Muscle of arm (tissue), 12 donors: ENCODE data around the gene CNBD2. TPM values are rescaled to one million over a fixed set of nuclear protein-coding genes. Genes with fewer than 3 reads are reported as not detected.
"Not testable (repeated sequence)": the region's sequence is repeated elsewhere in the genome, so short reads cannot be mapped to it uniquely, and the experiment has no call there.

Source experiments
- DNase-seq: peaks from one replicate; pipeline ENCODE4 v3.0.0-alpha.2; 2013
- polyA plus RNA-seq, 12 donors: library from polyadenylated mRNA; unstranded; fragments of 120-200 nt; gene quantifications; one replicate each; pipeline ENCODE4 v1.2.1, GENCODE V29; 2013; ENCODE audit not compliant: insufficient read length in 12 of 12

The CNBD2 gene
- polyA plus RNA-seq, 12 donors, result 0.25 to 0.62 (median 0.39) TPM; not detected in 4

DNA sequence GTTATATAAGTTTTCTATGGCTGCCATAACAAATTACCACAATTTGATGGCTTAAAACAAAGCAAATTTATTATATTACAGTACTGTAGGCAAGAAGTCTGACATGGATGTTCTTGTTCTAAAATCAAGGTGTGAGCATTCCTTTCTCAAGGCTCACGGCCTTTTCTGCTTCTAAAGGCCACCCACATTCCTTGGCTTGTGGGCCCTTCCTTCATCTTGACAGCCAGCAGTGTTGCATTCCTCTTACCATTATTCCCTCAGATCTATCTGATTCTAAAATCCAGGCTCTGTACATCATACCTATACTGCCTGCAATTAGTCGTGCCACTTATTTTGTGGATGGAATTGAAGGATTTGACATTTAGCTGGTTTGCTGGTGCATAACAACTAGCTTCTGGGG, 3.6 kb downstream of the CNBD2 start:
- DNase-seq, result no peak

- DNase-seq, result no peak
Measured at GRCh38 chr20:35972462-35972861, 4.1 kb downstream of the CNBD2 start.

- no peak for DNase-seq
Measured at GRCh38 chr20:35974256-35974655, 5.9 kb downstream of the CNBD2 start.

GRCh38 chr20:35975576-35976373, 7.4 kb downstream of the CNBD2 start:
- DNase-seq, result no peak

DNA sequence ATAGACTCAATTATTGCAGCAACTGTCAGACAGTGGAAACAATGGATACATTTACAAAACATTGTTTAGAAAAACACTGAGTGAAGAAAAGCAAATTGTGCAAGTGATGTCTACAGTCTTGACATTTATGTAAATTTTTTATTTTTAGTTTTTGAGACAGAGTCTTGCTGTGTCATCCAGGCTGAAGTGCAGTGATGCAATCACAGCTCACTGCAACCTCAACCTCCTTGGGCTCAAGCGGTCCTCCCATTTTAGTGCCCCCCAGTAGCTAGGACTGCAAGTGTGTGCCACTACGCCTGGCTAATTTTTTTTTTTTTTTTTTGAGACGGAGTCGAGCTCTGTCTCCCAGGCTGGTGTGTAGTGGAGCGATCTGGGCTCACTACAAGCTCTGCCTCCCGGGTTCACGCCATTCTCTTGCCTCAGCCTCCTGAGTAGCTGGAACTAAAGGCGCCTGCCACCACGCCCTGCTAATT, 9.7 kb downstream of the CNBD2 start:
- no peak for DNase-seq

- no peak for DNase-seq
Measured at GRCh38 chr20:35979544-35979943, 11.2 kb downstream of the CNBD2 start.

GRCh38 chr20:35981969-35982368, 13.6 kb downstream of the CNBD2 start:
- no peak for DNase-seq

DNA sequence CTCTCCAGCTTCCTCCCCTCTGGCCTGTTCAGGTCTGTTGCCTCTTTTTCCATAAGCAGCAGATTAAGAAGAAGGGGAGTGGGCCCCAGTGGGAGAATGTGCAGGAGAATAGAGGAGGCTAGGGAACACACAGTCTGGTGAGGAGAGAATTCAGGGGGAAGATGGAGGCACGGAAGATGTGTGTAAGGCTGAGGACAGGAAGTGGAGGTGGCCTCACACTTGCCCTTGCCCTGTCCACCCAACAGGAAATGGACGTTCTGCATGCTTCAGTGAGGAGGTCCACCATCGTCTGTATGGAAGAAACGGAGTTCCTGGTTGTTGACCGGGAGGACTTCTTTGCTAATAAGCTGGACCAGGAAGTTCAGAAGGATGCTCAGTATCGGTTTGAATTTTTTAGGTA, 16.0 kb downstream of the CNBD2 start:
- no peak for DNase-seq

GRCh38 chr20:35985806-35986205, 17.4 kb downstream of the CNBD2 start:
- DNase-seq, result no peak

DNA sequence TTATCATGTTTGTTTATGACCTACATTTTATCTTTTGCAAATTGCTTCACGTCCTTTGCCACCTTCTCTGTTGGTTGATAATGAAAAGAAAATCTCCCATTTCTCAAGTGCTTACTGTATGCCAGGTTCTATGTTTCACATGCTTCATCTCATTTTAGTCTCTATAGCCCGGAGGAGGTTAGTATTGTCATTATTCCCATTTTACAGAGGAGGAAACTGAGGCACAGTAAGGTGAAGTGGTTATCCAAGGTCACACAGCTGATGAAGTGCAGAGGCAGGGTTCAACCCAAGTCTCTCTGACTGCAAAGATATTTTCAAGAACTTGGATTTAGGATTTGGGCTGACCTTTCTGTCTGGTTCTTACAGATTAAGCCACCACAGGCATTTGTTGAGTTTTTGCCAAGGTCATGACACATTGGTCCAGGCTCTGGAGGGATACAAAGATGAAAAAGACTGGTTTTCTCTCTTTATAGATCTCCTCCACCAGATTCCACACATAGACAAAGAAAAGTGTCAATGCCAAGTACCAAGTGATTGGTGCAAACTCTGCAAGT, 20.6 kb downstream of the CNBD2 start:
- DNase-seq, result no peak

DNA sequence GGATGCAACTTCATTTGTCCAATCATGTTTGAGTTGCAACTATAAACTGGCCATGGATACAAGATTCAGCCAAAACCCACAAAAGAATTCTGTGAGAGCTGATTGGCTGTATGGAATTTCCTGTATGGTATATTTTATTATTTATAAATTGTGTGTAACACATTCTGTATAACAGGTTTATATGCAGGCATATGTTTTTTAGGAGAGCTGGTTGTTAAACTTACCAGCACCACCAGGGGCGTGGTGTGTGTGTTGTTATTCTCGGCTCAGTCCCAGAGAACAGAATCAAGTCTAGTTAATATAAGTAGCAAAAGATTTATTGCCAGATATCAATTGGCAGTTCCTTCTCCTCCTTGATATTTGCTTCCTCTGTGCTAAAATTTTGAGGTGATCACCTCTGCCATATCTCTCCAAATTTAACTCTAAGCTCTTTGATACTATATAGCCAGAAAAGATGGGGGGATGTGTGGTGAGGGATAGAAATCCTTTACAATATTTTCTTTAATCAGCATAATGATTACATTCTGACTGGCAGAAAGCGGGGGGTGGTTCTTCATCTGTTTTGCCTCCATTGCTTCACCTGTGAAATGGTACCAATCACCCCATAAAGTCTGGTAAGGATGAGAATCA, 22.9 kb downstream of the CNBD2 start:
- DNase-seq, result no peak

DNA sequence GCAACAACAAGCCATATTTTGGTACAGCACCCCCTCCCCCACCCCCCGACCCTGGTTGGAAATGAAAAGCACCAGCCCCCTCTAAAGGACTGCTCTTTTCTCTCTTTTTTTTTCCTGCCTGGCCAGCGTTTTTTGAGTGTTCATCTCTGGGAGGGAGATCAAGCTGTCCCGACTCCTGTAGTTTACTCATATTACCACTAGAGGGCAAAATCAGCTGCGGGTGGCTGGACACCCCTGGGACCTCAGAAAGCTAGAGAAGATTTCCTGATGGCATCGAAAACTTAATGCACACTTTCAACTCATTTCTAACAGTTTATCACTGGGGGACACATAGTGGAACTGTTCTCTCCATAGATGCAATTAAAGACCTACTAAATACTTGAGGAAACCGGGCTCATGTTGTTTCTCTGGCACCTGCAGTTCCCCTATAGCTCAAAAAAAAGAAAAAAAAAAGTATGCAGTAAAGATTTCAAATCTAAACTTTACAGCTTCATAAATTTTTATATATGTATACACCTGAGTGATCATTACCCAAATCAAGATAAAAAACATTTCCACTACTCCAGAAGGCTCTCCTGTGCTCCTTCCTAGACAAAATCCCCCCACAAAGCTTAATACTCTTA, 24.4 kb downstream of the CNBD2 start:
- DNase-seq, result peak; percentile 77

GRCh38 chr20:35994994-35995453, 26.6 kb downstream of the CNBD2 start:
- DNase-seq, result peak; percentile 79

- not testable (repeated sequence) for DNase-seq
Measured at GRCh38 chr20:35996492-35996891, 28.1 kb downstream of the CNBD2 start.

- not testable (repeated sequence) for DNase-seq
Measured at GRCh38 chr20:36001331-36001730, 32.9 kb downstream of the CNBD2 start.

DNA sequence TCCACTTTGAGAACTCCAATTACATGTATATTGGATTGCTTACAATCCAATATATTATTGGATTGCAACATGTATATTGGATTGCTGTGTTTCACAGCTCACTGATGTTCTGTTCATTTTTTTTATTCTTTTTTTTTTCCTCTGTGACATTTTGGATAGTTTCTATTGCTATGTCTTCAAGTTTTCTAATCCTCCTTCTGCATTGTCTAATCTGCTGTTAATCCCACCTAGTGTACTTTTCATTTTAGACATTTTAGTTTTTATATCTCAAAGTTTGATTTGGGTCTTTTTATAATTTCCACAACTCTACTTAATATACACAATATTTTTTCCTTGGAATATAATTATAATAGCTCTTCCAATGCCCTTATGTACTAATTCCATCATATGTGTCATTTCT, 34.5 kb downstream of the CNBD2 start:
- DNase-seq, result no peak

DNA sequence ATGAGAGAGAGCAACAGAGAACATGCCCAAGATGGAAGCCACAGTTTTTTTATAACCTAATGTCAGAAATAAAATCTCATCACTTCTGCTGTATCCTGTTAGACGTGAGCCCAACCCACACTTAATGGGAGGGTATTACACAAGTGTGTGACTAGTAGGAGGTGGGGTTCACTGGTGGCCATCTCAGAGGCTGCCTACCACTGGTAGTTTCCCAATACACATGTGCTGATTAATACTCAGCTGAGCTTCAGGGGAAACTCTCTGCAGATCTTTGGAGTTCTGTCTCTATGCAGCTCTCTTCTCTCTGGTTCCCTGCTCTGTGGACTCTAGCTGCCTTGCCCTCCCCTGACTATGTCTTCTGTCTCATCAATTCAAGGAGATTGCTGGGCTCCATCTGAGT, 35.7 kb downstream of the CNBD2 start:
- DNase-seq, result no peak

GRCh38 chr20:36008461-36009035, 40.2 kb downstream of the CNBD2 start:
- DNase-seq, result no peak

DNA sequence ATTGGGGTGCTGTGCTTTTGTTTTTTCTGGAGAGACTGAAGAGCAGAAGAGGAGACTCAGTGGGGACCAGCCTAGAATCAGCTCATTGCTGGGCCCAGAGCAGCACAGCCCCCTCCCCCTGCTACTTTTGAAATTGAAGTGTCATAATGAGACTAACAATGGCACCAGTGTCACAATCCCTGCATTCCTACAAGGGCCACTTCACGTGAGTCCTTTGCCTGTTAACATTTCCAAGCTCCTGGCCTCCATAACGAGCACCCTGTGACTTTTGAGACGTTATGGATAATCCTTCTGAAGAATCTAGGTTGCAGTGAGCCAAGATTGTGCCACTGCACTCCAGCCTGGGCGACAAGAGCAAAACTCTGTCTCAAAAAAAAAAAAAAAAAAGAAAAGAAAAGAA, 41.7 kb downstream of the CNBD2 start:
- no peak for DNase-seq

DNA sequence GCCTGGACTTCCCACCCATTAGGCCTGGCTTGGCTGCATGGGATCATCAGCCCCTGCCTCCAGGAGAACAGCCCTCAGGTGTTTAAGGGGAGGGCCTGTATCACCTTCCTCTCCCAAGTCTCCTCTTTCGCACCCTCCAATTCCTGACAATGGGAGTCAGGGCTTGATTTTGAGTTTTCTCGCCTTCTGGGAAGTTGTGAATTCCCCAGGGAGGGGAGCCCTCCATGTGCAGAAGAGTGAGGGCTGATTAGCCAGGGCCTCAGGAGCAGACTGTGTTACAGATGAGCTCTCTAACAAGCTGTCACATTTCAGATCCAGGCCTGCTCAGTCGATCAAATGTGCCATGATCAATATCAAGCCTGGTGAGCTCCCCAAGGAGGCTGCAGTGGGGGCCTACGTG, 42.4 kb downstream of the CNBD2 start:
- no peak for DNase-seq

GRCh38 chr20:36015806-36016403, 47.5 kb downstream of the CNBD2 start:
- DNase-seq, result no peak
